ENCODE measurements around the gene FBXL7. TPM values are rescaled to one million over a fixed set of nuclear protein-coding genes. Genes with fewer than 3 reads are reported as not detected.

Gene FBXL7
- total and polyA plus RNA-seq, 9 of the 15 experiments (the other 6 are each of a cell fraction or from before 2014, with no cell fraction given): 0.04 to 0.08 TPM; not detected in 7

- no peak for TF ChIP-seq NFYB (IDR thresholded peaks at IDR 0.05; ENCODE audit: extremely low read depth, insufficient read length)
- TF ChIP-seq ZNF407 (IDR thresholded peaks at IDR 0.05; ENCODE audit: low read depth): no peak
- TF ChIP-seq ATF3 (IDR thresholded peaks at IDR 0.05): no peak
- TF ChIP-seq ATF3 (CRISPR knock-in tag; conservative IDR thresholded peaks at IDR 0.05): no peak
- TF ChIP-seq MYBL2 (IDR thresholded peaks at IDR 0.05; ENCODE audit: low read depth): no peak
- no peak for TF ChIP-seq MYBL2 (CRISPR knock-in tag; IDR thresholded peaks at IDR 0.05; ENCODE audit: borderline replicate concordance)
- TF ChIP-seq ZNF253 (CRISPR knock-in tag; conservative IDR thresholded peaks at IDR 0.05): no peak
Observed at GRCh38 chr5:15753752-15754151, 253.8 kb downstream of the FBXL7 start (continued).

All from K562 (cell line).